GM12874 (cell line): ENCODE data around the gene EXOC4.

Experiments
- TF ChIP-seq, protein P1 (sequence below): IDR thresholded peaks from 2 replicates; pipeline ENCODE4 v1.5.1; 2011; ENCODE audit warnings: low read depth, mild to moderate bottlenecking, control low read depth, low read length, moderate library complexity; ENCODE audit not compliant: insufficient read depth

EXOC4 gene

DNA sequence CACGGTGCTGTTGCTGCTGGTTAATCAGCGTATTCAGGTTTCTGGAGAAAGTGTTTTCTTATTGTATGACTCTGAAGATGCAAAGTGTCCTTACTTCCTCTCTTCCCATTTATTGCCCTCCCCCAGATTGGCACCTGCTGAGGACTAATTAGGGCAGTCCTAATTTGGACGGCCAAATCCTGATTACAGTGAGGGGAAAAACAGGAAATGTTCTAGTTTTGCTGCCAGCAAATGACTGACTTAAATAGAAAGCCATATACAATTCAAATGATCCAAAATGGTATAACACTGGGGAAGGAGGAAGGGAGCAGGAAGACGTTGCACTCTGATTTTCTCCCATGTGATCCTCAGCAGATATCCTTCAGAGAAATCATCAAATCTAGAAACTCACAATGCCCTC is 651.9 kb downstream of the EXOC4 start:
- TF ChIP-seq, protein P1, sequence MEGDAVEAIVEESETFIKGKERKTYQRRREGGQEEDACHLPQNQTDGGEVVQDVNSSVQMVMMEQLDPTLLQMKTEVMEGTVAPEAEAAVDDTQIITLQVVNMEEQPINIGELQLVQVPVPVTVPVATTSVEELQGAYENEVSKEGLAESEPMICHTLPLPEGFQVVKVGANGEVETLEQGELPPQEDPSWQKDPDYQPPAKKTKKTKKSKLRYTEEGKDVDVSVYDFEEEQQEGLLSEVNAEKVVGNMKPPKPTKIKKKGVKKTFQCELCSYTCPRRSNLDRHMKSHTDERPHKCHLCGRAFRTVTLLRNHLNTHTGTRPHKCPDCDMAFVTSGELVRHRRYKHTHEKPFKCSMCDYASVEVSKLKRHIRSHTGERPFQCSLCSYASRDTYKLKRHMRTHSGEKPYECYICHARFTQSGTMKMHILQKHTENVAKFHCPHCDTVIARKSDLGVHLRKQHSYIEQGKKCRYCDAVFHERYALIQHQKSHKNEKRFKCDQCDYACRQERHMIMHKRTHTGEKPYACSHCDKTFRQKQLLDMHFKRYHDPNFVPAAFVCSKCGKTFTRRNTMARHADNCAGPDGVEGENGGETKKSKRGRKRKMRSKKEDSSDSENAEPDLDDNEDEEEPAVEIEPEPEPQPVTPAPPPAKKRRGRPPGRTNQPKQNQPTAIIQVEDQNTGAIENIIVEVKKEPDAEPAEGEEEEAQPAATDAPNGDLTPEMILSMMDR, result no peak

DNA sequence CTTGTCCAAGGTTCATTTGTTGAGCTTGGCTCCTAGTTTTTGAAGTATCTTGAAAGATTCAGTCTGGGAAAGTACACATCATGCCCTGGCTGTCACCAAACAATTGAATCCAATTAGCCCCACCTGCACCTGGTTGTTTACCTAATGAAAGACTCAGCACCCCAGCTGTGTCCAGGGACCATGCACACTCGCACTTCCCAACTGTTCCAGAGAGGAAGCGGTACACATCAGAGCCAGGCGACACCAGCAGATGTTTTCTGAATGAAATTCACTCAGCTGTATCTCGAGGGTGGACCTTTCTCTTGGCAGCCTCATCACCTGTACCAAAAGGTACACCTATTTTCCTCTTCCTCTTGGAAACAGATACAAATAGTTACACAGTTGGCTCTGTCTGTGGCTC is 657.9 kb downstream of the EXOC4 start:
- TF ChIP-seq, protein P1, result no peak

DNA sequence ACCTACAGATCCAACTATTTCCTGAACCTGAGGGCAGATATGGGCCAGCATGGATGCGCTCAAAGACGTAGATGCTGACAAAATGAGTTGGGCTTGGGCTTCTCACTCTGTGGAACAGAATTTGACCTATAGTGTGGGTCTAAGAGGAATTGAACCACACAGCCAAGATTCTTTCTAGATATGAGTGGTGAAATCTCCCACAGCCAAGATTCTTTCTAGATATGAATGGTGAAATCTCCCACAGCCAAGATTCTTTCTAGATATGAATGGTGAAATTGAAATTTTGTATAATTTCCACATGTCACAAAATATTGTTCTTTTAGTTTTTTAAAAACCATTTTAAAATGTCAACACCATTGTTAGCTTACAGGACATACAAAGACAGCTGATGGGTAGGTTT is 658.8 kb downstream of the EXOC4 start:
- TF ChIP-seq, protein P1, result no peak

DNA sequence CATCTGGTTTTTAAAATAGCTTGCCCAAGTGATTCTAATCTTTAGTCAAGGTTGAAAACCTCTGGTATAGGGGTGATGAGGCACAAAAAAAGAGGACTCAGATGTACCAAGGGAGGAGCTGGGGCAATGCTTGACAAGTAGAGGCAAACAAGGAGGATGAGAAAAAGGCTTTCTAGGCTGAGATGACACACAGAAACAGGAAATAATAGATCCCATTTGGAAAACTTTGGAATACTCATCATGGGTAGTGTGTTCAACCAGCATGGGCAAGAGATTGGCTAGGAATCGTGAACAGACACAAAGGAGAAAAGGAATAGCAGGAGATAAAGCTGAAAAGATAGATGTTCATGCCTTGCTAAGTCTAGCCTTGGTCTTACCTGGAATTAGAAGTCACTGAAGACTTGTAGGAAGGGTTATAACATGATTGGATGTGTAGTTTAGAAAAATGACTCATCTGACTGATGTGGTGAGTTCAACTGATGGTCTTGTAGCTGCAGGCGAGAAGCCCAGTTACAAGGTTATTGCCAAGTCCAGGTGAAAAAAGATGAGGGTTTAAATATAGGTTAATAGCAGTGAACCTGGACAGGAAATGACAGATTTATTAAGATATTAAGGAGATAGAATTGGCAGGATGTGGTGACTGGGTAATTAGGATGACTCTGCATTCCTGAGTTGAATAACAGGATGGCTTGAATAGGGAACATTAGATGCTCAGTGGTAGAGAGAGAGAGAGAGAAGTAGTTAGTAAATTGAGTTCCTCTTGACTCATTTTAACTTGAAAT is 660.2 kb downstream of the EXOC4 start:
- TF ChIP-seq, protein P1, result no peak

DNA sequence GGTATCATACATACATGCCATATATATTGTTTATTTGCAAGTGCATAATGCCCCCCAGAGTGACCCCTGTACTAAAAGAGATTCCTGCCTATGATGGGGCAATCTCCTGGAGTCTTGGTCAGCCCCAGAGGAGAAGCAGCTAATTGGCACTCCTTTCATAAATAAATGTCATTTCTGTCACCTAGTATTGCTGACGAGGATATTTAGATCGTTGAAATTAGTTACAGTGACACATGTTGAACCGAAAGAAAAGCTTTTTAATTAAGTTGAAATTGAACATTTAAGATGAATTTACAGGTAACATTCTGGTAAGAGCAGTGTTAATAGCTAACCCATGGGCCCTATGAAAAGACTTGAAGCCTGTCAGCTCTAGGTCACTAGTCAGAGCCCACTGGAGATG is 663.7 kb downstream of the EXOC4 start:
- TF ChIP-seq, protein P1, result no peak

DNA sequence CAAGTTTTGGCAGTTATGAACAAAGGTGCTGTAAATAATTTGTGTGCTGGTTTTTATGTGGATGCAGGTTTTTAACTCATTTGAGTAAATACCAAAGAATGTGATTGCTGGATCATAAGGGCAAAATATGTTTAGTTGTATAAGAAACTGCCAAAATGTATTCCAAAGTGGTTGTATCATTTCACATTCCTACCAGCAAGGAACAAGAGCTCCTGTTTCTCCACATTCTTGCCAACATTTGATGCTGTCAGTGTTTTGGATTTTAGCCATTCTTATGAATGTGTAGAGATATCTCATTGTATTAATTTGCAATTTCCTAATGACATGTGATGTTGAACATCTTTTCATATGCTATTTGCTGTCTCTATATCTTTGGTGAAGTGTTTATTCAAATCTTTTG is 666.9 kb downstream of the EXOC4 start:
- TF ChIP-seq, protein P1, result no peak

DNA sequence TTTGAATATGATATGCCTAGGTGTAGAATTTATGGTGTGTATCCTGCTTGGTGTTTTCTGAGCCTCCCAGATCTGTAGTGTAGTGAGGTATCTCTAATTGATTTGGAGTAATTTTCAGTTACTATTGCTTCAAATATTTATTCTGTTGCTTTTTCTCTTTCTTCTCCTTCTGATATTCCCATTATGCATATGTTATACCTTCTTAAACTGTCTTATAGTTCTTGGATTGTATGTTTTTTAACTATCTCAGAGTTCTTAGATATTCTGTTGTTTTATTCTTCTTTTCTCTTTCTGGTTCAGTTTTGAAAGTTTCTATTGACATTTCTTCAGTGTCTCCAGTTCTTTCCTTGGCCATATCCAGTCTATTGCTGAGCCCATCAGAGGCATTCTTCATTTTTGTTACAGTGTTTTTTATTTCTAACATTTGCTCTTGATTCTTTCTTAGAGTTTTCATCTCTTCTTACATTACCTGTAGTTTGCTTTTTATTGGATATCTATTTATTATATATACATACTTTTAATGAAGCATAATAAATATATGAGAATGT is 668.8 kb downstream of the EXOC4 start:
- TF ChIP-seq, protein P1, result no peak
